Neural progenitor cell (in vitro differentiated cells): ENCODE results near the gene HDAC4. TPM values are rescaled to one million over a fixed set of nuclear protein-coding genes. Genes with fewer than 3 reads are reported as not detected.

Source experiments
- DNase-seq: peaks from one replicate; pipeline ENCODE4 v3.0.0-alpha.2; 2016; ENCODE audit warnings: low spot score
- H2AFZ ChIP-seq: fragments of 200-600 bp; sonication (generic); replicated peaks from 2 replicates; pipeline ENCODE4 v1.6.1; 2016; ENCODE audit warnings: antibody characterized with exemption
- H3F3A ChIP-seq: fragments of 200-600 bp; sonication (generic); 2 replicates; pipeline ENCODE4 v1.6.1; 2016; ENCODE audit warnings: antibody characterized with exemption, low read depth
- H3K27ac ChIP-seq: fragments of 200-600 bp; sonication (generic); 2 replicates; pipeline ENCODE4 v1.5.1; 2016; ENCODE audit warnings: mild to moderate bottlenecking
- H3K27me3 ChIP-seq: fragments of 200-600 bp; sonication (generic); 2 replicates; pipeline ENCODE4 v1.6.1; 2016; ENCODE audit warnings: mild to moderate bottlenecking, moderate library complexity
- H3K36me3 ChIP-seq: fragments of 200-600 bp; sonication (generic); 2 replicates; pipeline ENCODE4 v1.5.1; 2016
- H3K4me1 ChIP-seq: fragments of 200-600 bp; sonication (generic); 2 replicates; pipeline ENCODE4 v1.6.1; 2016; ENCODE audit warnings: mixed run types
- H3K4me2 ChIP-seq: fragments of 200-600 bp; sonication (generic); 2 replicates; pipeline ENCODE4 v1.6.1; 2016
- H3K4me3 ChIP-seq: fragments of 200-600 bp; sonication (generic); 2 replicates; pipeline ENCODE4 v1.5.1; 2016
- H3K79me2 ChIP-seq: fragments of 200-600 bp; sonication (generic); 2 replicates; pipeline ENCODE4 v1.6.1; 2016; ENCODE audit warnings: low read depth
- H3K9ac ChIP-seq: fragments of 200-600 bp; sonication (generic); 2 replicates; pipeline ENCODE4 v1.6.1; 2016
- H3K9me3 ChIP-seq: fragments of 200-600 bp; sonication (generic); 2 replicates; pipeline ENCODE4 v1.5.1; 2016; ENCODE audit warnings: low read depth
- H4K20me1 ChIP-seq: fragments of 200-600 bp; sonication (generic); 2 replicates; pipeline ENCODE4 v1.6.1; 2016; ENCODE audit warnings: low read depth
- H3K27ac Mint-ChIP-seq: 3 replicates; pipeline ENCODE4 v1.8.0; 2021; ENCODE audit warnings: mixed read lengths
- H3K27me3 Mint-ChIP-seq: 2 replicates; pipeline ENCODE4 v1.8.0; 2022; ENCODE audit warnings: low read depth, mild to moderate bottlenecking, inconsistent platforms, moderate library complexity, mixed read lengths; ENCODE audit not compliant: insufficient read depth
- H3K36me3 Mint-ChIP-seq: 3 replicates; pipeline ENCODE4 v1.8.0; 2021; ENCODE audit warnings: mixed read lengths
- H3K4me1 Mint-ChIP-seq: 3 replicates; pipeline ENCODE4 v1.8.0; 2021; ENCODE audit warnings: mixed read lengths
- H3K4me3 Mint-ChIP-seq: 3 replicates; pipeline ENCODE4 v1.8.0; 2021; ENCODE audit warnings: mild to moderate bottlenecking, moderate library complexity, mixed read lengths
- H3K9me3 Mint-ChIP-seq: 3 replicates; pipeline ENCODE4 v1.8.0; 2020; ENCODE audit warnings: mixed read lengths
- EZH2 ChIP-seq: fragments of 200-600 bp; sonication (generic); IDR thresholded peaks from 2 replicates; pipeline ENCODE4 v1.6.1; 2017; ENCODE audit warnings: antibody characterized with exemption, mild to moderate bottlenecking, moderate library complexity
- EZH2phosphoT487 ChIP-seq: fragments of 200-600 bp; sonication (generic); IDR thresholded peaks from 2 replicates; pipeline ENCODE4 v1.6.1; 2017; ENCODE audit warnings: antibody characterized with exemption
- total RNA-seq: library from RNA; depleted of rRNA; stranded (reverse); fragments of >200 nt; gene quantifications from 2 replicates; pipeline ENCODE4 v1.2.3, GENCODE V29; 2015; ENCODE audit warnings: low replicate concordance
- TF ChIP-seq, protein P1 (sequence below): fragments of 200-600 bp; sonication (generic); IDR thresholded peaks from 2 replicates; pipeline ENCODE4 v1.5.1; 2017; ENCODE audit warnings: antibody characterized with exemption, mild to moderate bottlenecking

The HDAC4 gene
- total RNA-seq, 1 donor from 2014 or later, result 36.0 TPM

DNA sequence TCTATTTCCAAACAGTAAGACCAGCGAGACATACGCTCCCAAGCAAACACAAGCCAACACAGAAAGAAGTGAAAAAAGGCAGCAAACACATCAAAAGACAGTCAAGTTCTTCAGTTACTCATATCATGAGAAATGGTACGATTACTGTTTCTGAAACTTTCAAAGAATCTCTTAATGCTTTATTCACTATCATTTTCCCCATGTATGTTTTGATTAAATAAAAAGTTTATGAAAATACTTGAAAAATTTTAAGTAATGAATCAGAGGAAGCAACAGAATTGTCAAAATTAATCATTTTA, 114.9 kb downstream of the HDAC4 start:
- no peak overlapping the region for H3K9ac ChIP-seq
- H3K36me3 ChIP-seq, result no peaks in the 10 kb centered on the region
- no peak overlapping the region for H2AFZ ChIP-seq
- no peaks in the 10 kb centered on the region for H3K9me3 Mint-ChIP-seq
- H3K4me1 ChIP-seq, result peaks cover 49% of the 10 kb centered on the region
- no peak overlapping the region for H3K4me2 ChIP-seq
- H3K27ac ChIP-seq, result no peak overlapping the region
- H3K79me2 ChIP-seq, result peaks cover 95% of the 10 kb centered on the region
- H3K27ac Mint-ChIP-seq, result no peak overlapping the region
- H3F3A ChIP-seq, result peaks cover 23% of the 10 kb centered on the region
- H3K4me1 Mint-ChIP-seq, result peaks cover 59% of the 10 kb centered on the region
- H3K27me3 Mint-ChIP-seq, result peaks cover 6% of the 10 kb centered on the region
- H3K9me3 ChIP-seq, result no peaks in the 10 kb centered on the region
- no peak for TF ChIP-seq EZH2phosphoT487
- TF ChIP-seq, protein P1, sequence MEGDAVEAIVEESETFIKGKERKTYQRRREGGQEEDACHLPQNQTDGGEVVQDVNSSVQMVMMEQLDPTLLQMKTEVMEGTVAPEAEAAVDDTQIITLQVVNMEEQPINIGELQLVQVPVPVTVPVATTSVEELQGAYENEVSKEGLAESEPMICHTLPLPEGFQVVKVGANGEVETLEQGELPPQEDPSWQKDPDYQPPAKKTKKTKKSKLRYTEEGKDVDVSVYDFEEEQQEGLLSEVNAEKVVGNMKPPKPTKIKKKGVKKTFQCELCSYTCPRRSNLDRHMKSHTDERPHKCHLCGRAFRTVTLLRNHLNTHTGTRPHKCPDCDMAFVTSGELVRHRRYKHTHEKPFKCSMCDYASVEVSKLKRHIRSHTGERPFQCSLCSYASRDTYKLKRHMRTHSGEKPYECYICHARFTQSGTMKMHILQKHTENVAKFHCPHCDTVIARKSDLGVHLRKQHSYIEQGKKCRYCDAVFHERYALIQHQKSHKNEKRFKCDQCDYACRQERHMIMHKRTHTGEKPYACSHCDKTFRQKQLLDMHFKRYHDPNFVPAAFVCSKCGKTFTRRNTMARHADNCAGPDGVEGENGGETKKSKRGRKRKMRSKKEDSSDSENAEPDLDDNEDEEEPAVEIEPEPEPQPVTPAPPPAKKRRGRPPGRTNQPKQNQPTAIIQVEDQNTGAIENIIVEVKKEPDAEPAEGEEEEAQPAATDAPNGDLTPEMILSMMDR, result no peak
- TF ChIP-seq EZH2, result no peak
- no peaks in the 10 kb centered on the region for H3K27me3 ChIP-seq
- H3K4me3 Mint-ChIP-seq, result no peak overlapping the region
- no peak overlapping the region for H3K4me3 ChIP-seq
- no peaks in the 10 kb centered on the region for H3K36me3 Mint-ChIP-seq
- H4K20me1 ChIP-seq, result peaks cover 62% of the 10 kb centered on the region
- no peak for DNase-seq

GRCh38 chr2:239285071-239285931, 115.5 kb downstream of the HDAC4 start:
- Mint-ChIP-seq H3K4me1 (peaks cover 53% of the 10 kb centered on the region), H3K27me3 (peaks cover 1% of the 10 kb centered on the region), H3K36me3 (no peaks in the 10 kb centered on the region), H3K9me3 (no peaks in the 10 kb centered on the region), H3K27ac (peak overlapping the region; percentile 27), H3K4me3 (no peak overlapping the region)
- H3K9me3 ChIP-seq, result no peaks in the 10 kb centered on the region
- no peak overlapping the region for H2AFZ ChIP-seq
- peaks cover 17% of the 10 kb centered on the region for H3F3A ChIP-seq
- peaks cover 62% of the 10 kb centered on the region for H4K20me1 ChIP-seq
- H3K36me3 ChIP-seq, result no peaks in the 10 kb centered on the region
- H3K27ac ChIP-seq, result no peak overlapping the region
- H3K4me2 ChIP-seq, result no peak overlapping the region
- H3K4me3 ChIP-seq, result no peak overlapping the region
- H3K9ac ChIP-seq, result no peak overlapping the region
- no peaks in the 10 kb centered on the region for H3K27me3 ChIP-seq
- peaks cover 94% of the 10 kb centered on the region for H3K79me2 ChIP-seq
- TF ChIP-seq EZH2phosphoT487, result no peak
- TF ChIP-seq, protein P1, result no peak
- no peak for TF ChIP-seq EZH2
- peaks cover 43% of the 10 kb centered on the region for H3K4me1 ChIP-seq
- no peak for DNase-seq

DNA sequence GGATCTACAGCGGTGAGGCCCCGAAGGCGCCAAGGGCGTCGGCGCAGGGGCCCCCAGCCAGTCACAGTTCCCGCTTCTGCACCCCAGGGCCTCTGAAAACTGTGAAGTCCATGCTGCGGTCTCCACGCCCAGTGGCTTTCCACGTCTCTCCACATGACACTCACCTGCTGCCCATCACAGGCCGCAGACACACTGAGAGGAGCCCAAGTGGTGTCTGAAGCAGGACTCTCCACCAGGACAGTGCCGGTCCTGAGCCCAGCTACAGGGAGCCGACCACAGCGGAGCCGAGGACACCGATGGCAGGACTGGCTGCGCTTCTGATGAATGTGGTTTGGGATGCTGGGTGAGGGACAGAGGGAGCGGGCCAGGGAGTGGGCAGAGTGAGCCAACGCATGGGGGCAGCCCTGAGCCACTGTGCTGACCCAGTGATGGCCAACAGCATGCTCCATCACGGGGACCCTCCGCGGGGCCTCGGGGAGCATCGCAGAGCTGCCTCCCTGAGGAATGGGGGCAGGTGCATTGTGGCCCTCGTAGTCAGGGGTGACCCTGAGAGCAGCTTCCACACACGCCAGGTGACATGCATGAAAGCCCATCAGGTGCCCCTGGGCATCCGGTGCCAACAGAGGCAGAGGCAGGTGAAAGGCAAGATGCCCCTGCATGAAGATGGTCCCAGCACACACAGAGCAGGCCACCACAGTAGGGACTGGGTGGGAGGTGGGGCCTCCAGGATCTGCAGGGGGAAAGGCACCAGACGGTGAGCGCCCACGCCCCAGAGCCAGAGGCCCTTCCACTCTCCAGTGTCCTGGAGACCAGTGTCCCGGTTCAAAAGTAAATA, 116.6 kb downstream of the HDAC4 start:
- Histone ChIP-seq H3K27me3 (no peaks in the 10 kb centered on the region), H3K27ac (no peak overlapping the region), H3K79me2 (peaks cover 90% of the 10 kb centered on the region), H3F3A (peaks cover 9% of the 10 kb centered on the region), H4K20me1 (peaks cover 59% of the 10 kb centered on the region), H3K36me3 (no peaks in the 10 kb centered on the region), H3K9me3 (no peaks in the 10 kb centered on the region), H2AFZ (no peak overlapping the region), H3K4me3 (no peak overlapping the region), H3K4me1 (peaks cover 32% of the 10 kb centered on the region), H3K9ac (no peak overlapping the region), H3K4me2 (no peak overlapping the region)
- TF ChIP-seq EZH2, result no peak
- TF ChIP-seq, protein P1, result peak; percentile 40
- Mint-ChIP-seq H3K27me3 (peaks cover 2% of the 10 kb centered on the region), H3K4me3 (no peak overlapping the region), H3K36me3 (no peaks in the 10 kb centered on the region), H3K27ac (no peak overlapping the region), H3K4me1 (peaks cover 44% of the 10 kb centered on the region), H3K9me3 (no peaks in the 10 kb centered on the region)
- DNase-seq, result no peak
